ENCODE data around the gene ANKRD9.

ANKRD9 gene

GRCh38 chr14:102471921-102472790 lies 37.4 kb downstream of the ANKRD9 start:
- no peak for DNase-seq (ENCODE audit: low read depth)

- no peak for DNase-seq (ENCODE audit: low read depth)
These were observed 40.3 kb downstream of the ANKRD9 start for GRCh38 chr14:102469261-102469660.

GRCh38 chr14:102464846-102465341 lies 44.7 kb downstream of the ANKRD9 start:
- no peak for DNase-seq (ENCODE audit: low read depth)

- no peak for DNase-seq (ENCODE audit: low read depth)
These were observed 45.6 kb downstream of the ANKRD9 start for GRCh38 chr14:102464006-102464405.

GRCh38 chr14:102462391-102462790 lies 47.2 kb downstream of the ANKRD9 start:
- no peak for DNase-seq (ENCODE audit: low read depth)

GRCh38 chr14:102461490-102462338 lies 47.9 kb downstream of the ANKRD9 start:
- DNase-seq (ENCODE audit: low read depth): no peak

- no peak for DNase-seq (ENCODE audit: low read depth)
These were observed 52.1 kb downstream of the ANKRD9 start for GRCh38 chr14:102457509-102457908.

GRCh38 chr14:102454711-102455110 lies 54.9 kb downstream of the ANKRD9 start:
- DNase-seq (ENCODE audit: low read depth): no peak

- DNase-seq (ENCODE audit: low read depth): no peak
These were observed 57.3 kb downstream of the ANKRD9 start for GRCh38 chr14:102452302-102452701.
